K562 (cell line): ENCODE data around the gene SYNE2. TPM values are rescaled to one million over a fixed set of nuclear protein-coding genes. Genes with fewer than 3 reads are reported as not detected.

Experiments used
- ATAC-seq: fragments of 200-7000 bp; cut with Tn5 transposase; 3 replicates; pipeline ENCODE4 v1.9.1; 2020; ENCODE audit warnings: moderate library complexity
- BruUV-seq: library from RNA; stranded (reverse); fragments of 400-500 nt; replicated peaks from 2 replicates; lab custom pipeline; 2021; lab: Mats Ljungman, UMichigan
- CTCF ChIA-PET: fragments of 300-600 bp; formaldehyde crosslinking; extraction: SDS; loops from one replicate; lab custom pipeline; 2021; ENCODE audit warnings: low intra/inter-chr PET ratio; lab: Yijun Ruan, JAX
- POLR2A ChIA-PET: fragments of 300-600, 350-650 bp; sonication (Branson Sonifier 250); formaldehyde crosslinking; extraction: SDS; loops from one replicate; lab custom pipeline; 2021; ENCODE audit warnings: antibody characterized with exemption, inconsistent platforms; lab: Yijun Ruan, JAX
- DNase-seq, 4 experiments: peaks; one replicate each; pipeline versions ENCODE4 v3.0.0 to v3.0.0-alpha.2; 2011 to 2018; ENCODE audit warnings: low spot score in 3 of 4, mixed read lengths in 3 of 4; ENCODE audit errors: extremely low read depth in 1 of 4
- FAIRE-seq: peaks from 2 replicates; lab custom pipeline; 2011; peaks lifted over from hg19 to GRCh38; lab: Jason Lieb, UNC
- H2AFZ ChIP-seq: 2 replicates; pipeline ENCODE4 v1.6.0; 2011; ENCODE audit warnings: low read depth, low read length, control low read depth, inconsistent platforms
- H3K27ac ChIP-seq: fragments of 200-600 bp; 3 replicates; pipeline ENCODE4 v1.8.0; 2011; ENCODE audit warnings: low read depth, mild to moderate bottlenecking, control low read depth, inconsistent platforms, low read length, moderate library complexity, mixed read lengths; ENCODE audit errors: extremely low read depth
- H3K27me3 ChIP-seq, 2 experiments: fragments of 300-600 bp in 1 of 2; 2 replicates in 1 of 2; 3 replicates in 1 of 2; pipeline versions ENCODE4 v1.6.0 to v1.8.0; 2011; ENCODE audit warnings: inconsistent platforms in 2 of 2, low read length in 2 of 2, mild to moderate bottlenecking in 1 of 2, mixed read lengths in 1 of 2, moderate library complexity in 1 of 2; ENCODE audit not compliant: control insufficient read depth in 2 of 2, insufficient read depth in 2 of 2
- H3K36me3 ChIP-seq: fragments of 300-600 bp; 3 replicates; pipeline ENCODE4 v1.8.0; 2011; ENCODE audit warnings: mild to moderate bottlenecking, low read length, inconsistent platforms; ENCODE audit not compliant: control insufficient read depth, insufficient read depth
- H3K4me1 ChIP-seq, 2 experiments: fragments of 200-600 bp in 1 of 2; replicated peaks in 1 of 2; 2 replicates in 1 of 2; 3 replicates in 1 of 2; pipeline versions ENCODE4 v1.5.1 to v1.8.0; 2011; ENCODE audit warnings: inconsistent platforms in 2 of 2, low read length in 2 of 2, mild to moderate bottlenecking in 1 of 2, mixed read lengths in 1 of 2, moderate library complexity in 1 of 2; ENCODE audit not compliant: control insufficient read depth in 2 of 2, insufficient read depth in 2 of 2
- H3K4me2 ChIP-seq: 2 replicates; pipeline ENCODE4 v1.6.1; 2011; ENCODE audit warnings: low read length, control low read depth, inconsistent platforms, mixed read lengths; ENCODE audit not compliant: insufficient read depth
- H3K4me3 ChIP-seq: fragments of 200-600 bp; sonication (generic), shearing (Covaris generic); 2 replicates; pipeline ENCODE4 v1.5.1; 2016; ENCODE audit warnings: control low read depth, inconsistent platforms
- H3K79me2 ChIP-seq: fragments of 200-600 bp; 3 replicates; pipeline ENCODE4 v1.8.0; 2011; ENCODE audit warnings: low read length, inconsistent platforms; ENCODE audit not compliant: control insufficient read depth, insufficient read depth
- H3K9ac ChIP-seq, 2 experiments: 2 replicates each; pipeline versions ENCODE4 v1.6.0 to v1.6.1; 2011; ENCODE audit warnings: low read depth in 2 of 2, low read length in 2 of 2, control low read depth in 1 of 2, inconsistent platforms in 1 of 2, mild to moderate bottlenecking in 1 of 2, mixed read lengths in 1 of 2; ENCODE audit not compliant: insufficient read depth in 1 of 2
- H3K9me1 ChIP-seq: one replicate; pipeline ENCODE4 v1.6.0; 2011; ENCODE audit warnings: inconsistent platforms, mild to moderate bottlenecking, low read length, moderate library complexity; ENCODE audit not compliant: control insufficient read depth, insufficient read depth
- H3K9me3 ChIP-seq: replicated peaks from 2 replicates; pipeline ENCODE4 v1.5.1; 2011; ENCODE audit warnings: low read depth, low read length, inconsistent platforms; ENCODE audit not compliant: control insufficient read depth, insufficient read depth
- H4K20me1 ChIP-seq: replicated peaks from 2 replicates; pipeline ENCODE4 v1.6.1; 2011; ENCODE audit warnings: low read length, inconsistent platforms, mixed read lengths; ENCODE audit not compliant: control insufficient read depth, insufficient read depth
- KLF10 ChIP-seq: fragments of 250-450 bp; sonication (Bioruptor Pico); IDR thresholded peaks from 2 replicates; pipeline ENCODE4 v1.6.1; 2021; ENCODE audit warnings: matching md5 sums
- NCOR1 ChIP-seq: fragments of 450-650 bp; IDR thresholded peaks from 2 replicates; pipeline ENCODE4 v1.6.1; 2016; ENCODE audit warnings: mild to moderate bottlenecking, moderate library complexity
- NEUROD1 ChIP-seq: fragments of 150-350 bp; IDR thresholded peaks from 2 replicates; pipeline ENCODE4 v1.6.1; 2014; ENCODE audit warnings: borderline replicate concordance, low read length, low read depth; ENCODE audit not compliant: partially characterized antibody
- NFRKB ChIP-seq: fragments of 450-650 bp; IDR thresholded peaks from 2 replicates; pipeline ENCODE4 v1.6.1; 2016; ENCODE audit warnings: low read depth
- PCBP1 ChIP-seq: fragments of 200-400 bp; formaldehyde crosslinking; IDR thresholded peaks from 2 replicates; pipeline ENCODE4 v1.6.1; 2018; ENCODE audit warnings: mild to moderate bottlenecking, low read depth, low read length; ENCODE audit not compliant: poor library complexity, severe bottlenecking
- SMARCB1 ChIP-seq: IDR thresholded peaks from 2 replicates; pipeline ENCODE4 v1.6.1; 2011; ENCODE audit warnings: improper control_type of control experiment, low read depth; ENCODE audit not compliant: insufficient read length
- SREBF1 ChIP-seq: fragments of 150-350 bp; IDR thresholded peaks from 2 replicates; pipeline ENCODE4 v1.6.1; 2014; ENCODE audit warnings: antibody characterized with exemption, low read depth, low read length, borderline replicate concordance
- WGBS: fragments of 100-300 bp; shearing (Covaris generic); methylation state at CpG from one replicate; pipeline ENCODE4 v1.1.6; 2016; ENCODE audit warnings: low coverage, mixed read lengths; ENCODE audit not compliant: insufficient coverage; ENCODE audit errors: missing lambda C conversion rate; 5-methylcytosine and 5-hydroxymethylcytosine counted together
- in situ Hi-C: fragments of 300-500 bp; cut with MboI; formaldehyde crosslinking; loops from 4 replicates; pipeline ENCODE4 v1.15.0; 2018; ENCODE audit warnings: inconsistent platforms, mixed read lengths
- intact Hi-C: fragments of 100-400 bp; cut with micrococcal nuclease; formaldehyde crosslinking; loops from 2 replicates; pipeline ENCODE4 v1.14.2; 2022
- polyA plus RNA-seq, 8 experiments: library from polyadenylated mRNA; depleted of rRNA in 4 of 8; stranded (reverse) in 5 of 8; unstranded in 3 of 8; fragments of >200 nt; fragmentation: Nextera tagmentation in 2 of 8; fragmentation: Illumina TruSeq in 1 of 8; extraction: Ambion mirVana in 2 of 8; extraction: Trizol in 1 of 8; gene quantifications; 2 replicates each; pipeline versions ENCODE4 v1.2.1 to v1.2.3, GENCODE V29; 2011 to 2014; ENCODE audit warnings: inconsistent platforms in 1 of 8, missing spikeins in 1 of 8
- total RNA-seq, 7 experiments: library from RNA; depleted of rRNA in 6 of 7; stranded (reverse); fragments of >200 nt in 6 of 7; fragmentation: Illumina TruSeq in 2 of 7; extraction: Trizol in 2 of 7; gene quantifications; 2 replicates each; pipeline versions ENCODE4 v1.2.1 to v1.2.3, GENCODE V29; 2011 to 2021; ENCODE audit warnings: low replicate concordance in 1 of 7
- TF ChIP-seq, protein P1 (sequence below), 2 experiments: IDR thresholded peaks in 1 of 2; conservative IDR thresholded peaks in 1 of 2; 2 replicates each; pipeline ENCODE4 v1.6.1; 2016; ENCODE audit warnings: low read depth in 2 of 2, mild to moderate bottlenecking in 1 of 2, missing compliant biosample characterization in 1 of 2, missing genetic modification characterization in 1 of 2, moderate library complexity in 1 of 2
- TF ChIP-seq, protein P2 (sequence below), 3 experiments: IDR thresholded peaks in 2 of 3; conservative IDR thresholded peaks in 1 of 3; 2 replicates each; pipeline ENCODE4 v1.5.1; 2011 to 2012; ENCODE audit warnings: low read length in 3 of 3, mild to moderate bottlenecking in 3 of 3, control low read depth in 2 of 3, improper control_type of control experiment in 1 of 3, inconsistent platforms in 1 of 3, low read depth in 1 of 3, mixed read lengths in 1 of 3, moderate library complexity in 1 of 3; ENCODE audit not compliant: insufficient read depth in 2 of 3
- TF ChIP-seq, protein P3 (sequence below): fragments of 200-800 bp; sonication (Bioruptor generic); IDR thresholded peaks from 2 replicates; pipeline ENCODE4 v1.6.1; 2016; ENCODE audit warnings: missing genetic modification characterization, missing compliant biosample characterization

Gene SYNE2
- total and polyA plus RNA-seq, 9 of the 15 experiments (the other 6 are each of a cell fraction or from before 2014, with no cell fraction given): 0.06 to 0.53 (median 0.11) TPM

GRCh38 chr14:64060648-64061096 is 207.9 kb downstream of the SYNE2 start (continued):
- TF ChIP-seq, protein P1, sequence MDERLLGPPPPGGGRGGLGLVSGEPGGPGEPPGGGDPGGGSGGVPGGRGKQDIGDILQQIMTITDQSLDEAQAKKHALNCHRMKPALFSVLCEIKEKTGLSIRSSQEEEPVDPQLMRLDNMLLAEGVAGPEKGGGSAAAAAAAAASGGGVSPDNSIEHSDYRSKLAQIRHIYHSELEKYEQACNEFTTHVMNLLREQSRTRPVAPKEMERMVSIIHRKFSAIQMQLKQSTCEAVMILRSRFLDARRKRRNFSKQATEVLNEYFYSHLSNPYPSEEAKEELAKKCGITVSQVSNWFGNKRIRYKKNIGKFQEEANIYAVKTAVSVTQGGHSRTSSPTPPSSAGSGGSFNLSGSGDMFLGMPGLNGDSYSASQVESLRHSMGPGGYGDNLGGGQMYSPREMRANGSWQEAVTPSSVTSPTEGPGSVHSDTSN (CRISPR knock-in tag; IDR thresholded peaks at IDR 0.05; ENCODE audit: low read depth): no peak
- TF ChIP-seq, protein P1 (tag; conservative IDR thresholded peaks at IDR 0.05; ENCODE audit: low read depth): no peak
- no peak for TF ChIP-seq SREBF1

GRCh38 chr14:64061115-64061514 is 208.3 kb downstream of the SYNE2 start:
- no TSS peak for BruUV-seq
- Histone ChIP-seq H3K36me3 (no peaks in the 10 kb centered on the region), H3K9me3 (no peaks in the 10 kb centered on the region), H3K4me2 (no peak overlapping the region), H3K27ac (no peak overlapping the region), H2AFZ (no peak overlapping the region), H3K27me3 (no peaks in the 10 kb centered on the region), H3K4me3 (no peak overlapping the region), H4K20me1 (no peaks in the 10 kb centered on the region), H3K4me1 (no peaks in the 10 kb centered on the region), H3K79me2 (no peaks in the 10 kb centered on the region), H3K9me1 (no peaks in the 10 kb centered on the region), H3K9ac (no peak overlapping the region)
- DNase-seq: no peak
- no peak for ATAC-seq
- ChIA-PET POLR2A (interaction anchor here (0.6 kb wide), 1 partner anchor 183 kb away, joined by 3 read pairs; no protein-coding TSS in a partner anchor), CTCF (no interaction called here)
- in situ Hi-C loops: no loop called here
- no peak for FAIRE-seq
- intact Hi-C loops: loop anchor here (5.0 kb wide), 1 partner anchor 241 kb away; no protein-coding TSS in a partner anchor
- WGBS: 0% methylated on average over 1 of the region's 1 CpG
- TF ChIP-seq PCBP1: no peak
- TF ChIP-seq, protein P2, sequence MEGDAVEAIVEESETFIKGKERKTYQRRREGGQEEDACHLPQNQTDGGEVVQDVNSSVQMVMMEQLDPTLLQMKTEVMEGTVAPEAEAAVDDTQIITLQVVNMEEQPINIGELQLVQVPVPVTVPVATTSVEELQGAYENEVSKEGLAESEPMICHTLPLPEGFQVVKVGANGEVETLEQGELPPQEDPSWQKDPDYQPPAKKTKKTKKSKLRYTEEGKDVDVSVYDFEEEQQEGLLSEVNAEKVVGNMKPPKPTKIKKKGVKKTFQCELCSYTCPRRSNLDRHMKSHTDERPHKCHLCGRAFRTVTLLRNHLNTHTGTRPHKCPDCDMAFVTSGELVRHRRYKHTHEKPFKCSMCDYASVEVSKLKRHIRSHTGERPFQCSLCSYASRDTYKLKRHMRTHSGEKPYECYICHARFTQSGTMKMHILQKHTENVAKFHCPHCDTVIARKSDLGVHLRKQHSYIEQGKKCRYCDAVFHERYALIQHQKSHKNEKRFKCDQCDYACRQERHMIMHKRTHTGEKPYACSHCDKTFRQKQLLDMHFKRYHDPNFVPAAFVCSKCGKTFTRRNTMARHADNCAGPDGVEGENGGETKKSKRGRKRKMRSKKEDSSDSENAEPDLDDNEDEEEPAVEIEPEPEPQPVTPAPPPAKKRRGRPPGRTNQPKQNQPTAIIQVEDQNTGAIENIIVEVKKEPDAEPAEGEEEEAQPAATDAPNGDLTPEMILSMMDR (IDR thresholded peaks at IDR 0.05 in 2 of 3, conservative IDR thresholded peaks at IDR 0.05 in 1 of 3; ENCODE audit: insufficient read depth in 2 of 3, low read depth in 1 of 3, low read length in 3 of 3): no peak
- TF ChIP-seq, protein P3, sequence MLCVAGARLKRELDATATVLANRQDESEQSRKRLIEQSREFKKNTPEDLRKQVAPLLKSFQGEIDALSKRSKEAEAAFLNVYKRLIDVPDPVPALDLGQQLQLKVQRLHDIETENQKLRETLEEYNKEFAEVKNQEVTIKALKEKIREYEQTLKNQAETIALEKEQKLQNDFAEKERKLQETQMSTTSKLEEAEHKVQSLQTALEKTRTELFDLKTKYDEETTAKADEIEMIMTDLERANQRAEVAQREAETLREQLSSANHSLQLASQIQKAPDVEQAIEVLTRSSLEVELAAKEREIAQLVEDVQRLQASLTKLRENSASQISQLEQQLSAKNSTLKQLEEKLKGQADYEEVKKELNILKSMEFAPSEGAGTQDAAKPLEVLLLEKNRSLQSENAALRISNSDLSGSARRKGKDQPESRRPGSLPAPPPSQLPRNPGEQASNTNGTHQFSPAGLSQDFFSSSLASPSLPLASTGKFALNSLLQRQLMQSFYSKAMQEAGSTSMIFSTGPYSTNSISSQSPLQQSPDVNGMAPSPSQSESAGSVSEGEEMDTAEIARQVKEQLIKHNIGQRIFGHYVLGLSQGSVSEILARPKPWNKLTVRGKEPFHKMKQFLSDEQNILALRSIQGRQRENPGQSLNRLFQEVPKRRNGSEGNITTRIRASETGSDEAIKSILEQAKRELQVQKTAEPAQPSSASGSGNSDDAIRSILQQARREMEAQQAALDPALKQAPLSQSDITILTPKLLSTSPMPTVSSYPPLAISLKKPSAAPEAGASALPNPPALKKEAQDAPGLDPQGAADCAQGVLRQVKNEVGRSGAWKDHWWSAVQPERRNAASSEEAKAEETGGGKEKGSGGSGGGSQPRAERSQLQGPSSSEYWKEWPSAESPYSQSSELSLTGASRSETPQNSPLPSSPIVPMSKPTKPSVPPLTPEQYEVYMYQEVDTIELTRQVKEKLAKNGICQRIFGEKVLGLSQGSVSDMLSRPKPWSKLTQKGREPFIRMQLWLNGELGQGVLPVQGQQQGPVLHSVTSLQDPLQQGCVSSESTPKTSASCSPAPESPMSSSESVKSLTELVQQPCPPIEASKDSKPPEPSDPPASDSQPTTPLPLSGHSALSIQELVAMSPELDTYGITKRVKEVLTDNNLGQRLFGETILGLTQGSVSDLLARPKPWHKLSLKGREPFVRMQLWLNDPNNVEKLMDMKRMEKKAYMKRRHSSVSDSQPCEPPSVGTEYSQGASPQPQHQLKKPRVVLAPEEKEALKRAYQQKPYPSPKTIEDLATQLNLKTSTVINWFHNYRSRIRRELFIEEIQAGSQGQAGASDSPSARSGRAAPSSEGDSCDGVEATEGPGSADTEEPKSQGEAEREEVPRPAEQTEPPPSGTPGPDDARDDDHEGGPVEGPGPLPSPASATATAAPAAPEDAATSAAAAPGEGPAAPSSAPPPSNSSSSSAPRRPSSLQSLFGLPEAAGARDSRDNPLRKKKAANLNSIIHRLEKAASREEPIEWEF: no peak
- no peak for TF ChIP-seq NCOR1
- no peak for TF ChIP-seq SMARCB1
- no peak for TF ChIP-seq NFRKB
- TF ChIP-seq NEUROD1: no peak
- TF ChIP-seq KLF10 (CRISPR knock-in tag): no peak
